Activated CD4-positive, alpha-beta T cell treated with anti-CD3 and anti-CD28 coated beads, Interleukin-2, amount 10 ng/mL, durations not matched to agents 7 days and 5 days (primary cell): Measurements from ENCODE around the gene ENGASE. TPM values are rescaled to one million over a fixed set of nuclear protein-coding genes. Genes with fewer than 3 reads are reported as not detected.

Experiments
- CTCF ChIA-PET: fragments of 350-600 bp; sonication (Branson Sonifier 250); formaldehyde crosslinking; loops from one replicate; lab custom pipeline; 2021; ENCODE audit warnings: antibody characterized with exemption; lab: Charles Lee
- POLR2A ChIA-PET: fragments of 350-600 bp; sonication (Branson Sonifier 250); formaldehyde crosslinking; loops from one replicate; lab custom pipeline; 2021; ENCODE audit warnings: antibody characterized with exemption; lab: Charles Lee
- DNase-seq: peaks from one replicate; pipeline ENCODE4 v3.0.0-alpha.2; 2020
- H3K27ac Mint-ChIP-seq: one replicate; pipeline ENCODE4 v1.8.0; 2021; ENCODE audit warnings: mild to moderate bottlenecking, moderate library complexity, mixed read lengths
- H3K27me3 Mint-ChIP-seq: one replicate; pipeline ENCODE4 v1.8.0; 2021; ENCODE audit warnings: mixed read lengths
- H3K36me3 Mint-ChIP-seq: one replicate; pipeline ENCODE4 v1.8.0; 2021; ENCODE audit warnings: low read depth, mixed read lengths
- H3K4me1 Mint-ChIP-seq: one replicate; pipeline ENCODE4 v1.8.0; 2021; ENCODE audit warnings: mixed read lengths
- H3K4me3 Mint-ChIP-seq: one replicate; pipeline ENCODE4 v1.8.0; 2021; ENCODE audit warnings: mild to moderate bottlenecking, moderate library complexity, mixed read lengths
- H3K9me3 Mint-ChIP-seq: one replicate; pipeline ENCODE4 v1.8.0; 2021; ENCODE audit warnings: mixed read lengths
- total RNA-seq, 2 experiments: library from RNA; stranded (reverse); gene quantifications; one replicate each; pipeline ENCODE4 v1.2.3, GENCODE V29; 2021

Gene ENGASE
- total RNA-seq, 2 experiments from 2014 or later = 30.8 to 36.1 TPM

DNA sequence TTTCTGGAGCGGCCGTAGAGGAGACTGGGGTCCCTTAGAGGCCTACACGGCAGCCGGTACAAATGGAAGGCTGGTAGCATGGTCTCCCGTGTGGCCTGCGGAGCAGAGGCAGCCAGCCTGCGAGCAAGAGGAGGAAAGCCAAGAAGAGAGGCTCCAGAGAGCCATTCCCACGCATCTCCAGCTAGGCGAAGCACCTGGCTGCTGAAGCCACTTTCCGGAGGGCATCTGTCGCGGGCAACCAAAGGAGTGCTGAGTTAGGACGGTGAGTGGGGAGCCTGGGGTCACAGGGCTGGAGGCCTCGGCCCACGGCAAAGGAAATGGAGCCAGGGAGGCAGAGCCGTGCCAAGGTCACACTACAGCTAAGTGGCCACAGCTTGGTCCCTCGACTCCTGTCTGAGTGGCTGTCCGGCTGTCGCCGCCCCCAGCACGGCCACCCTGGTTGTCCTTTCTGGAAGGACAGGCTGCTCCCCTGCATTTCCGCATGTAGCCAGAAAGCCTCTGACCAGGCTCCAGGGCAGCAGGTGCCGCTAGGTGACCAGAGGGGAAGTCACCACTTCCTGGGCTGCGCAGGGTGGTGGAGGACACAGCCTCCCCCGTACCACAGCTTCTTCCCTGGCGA, 33.7 kb downstream of the ENGASE start:
- peak overlapping the region; percentile 13 for H3K27ac Mint-ChIP-seq
- DNase-seq = no peak
- POLR2A ChIA-PET = no interaction called here
- no peaks in the 10 kb centered on the region for H3K9me3 Mint-ChIP-seq
- CTCF ChIA-PET = no interaction called here
- peaks cover 3% of the 10 kb centered on the region for H3K27me3 Mint-ChIP-seq
- H3K4me3 Mint-ChIP-seq = no peak overlapping the region
- no peaks in the 10 kb centered on the region for H3K4me1 Mint-ChIP-seq
- no peaks in the 10 kb centered on the region for H3K36me3 Mint-ChIP-seq

DNA sequence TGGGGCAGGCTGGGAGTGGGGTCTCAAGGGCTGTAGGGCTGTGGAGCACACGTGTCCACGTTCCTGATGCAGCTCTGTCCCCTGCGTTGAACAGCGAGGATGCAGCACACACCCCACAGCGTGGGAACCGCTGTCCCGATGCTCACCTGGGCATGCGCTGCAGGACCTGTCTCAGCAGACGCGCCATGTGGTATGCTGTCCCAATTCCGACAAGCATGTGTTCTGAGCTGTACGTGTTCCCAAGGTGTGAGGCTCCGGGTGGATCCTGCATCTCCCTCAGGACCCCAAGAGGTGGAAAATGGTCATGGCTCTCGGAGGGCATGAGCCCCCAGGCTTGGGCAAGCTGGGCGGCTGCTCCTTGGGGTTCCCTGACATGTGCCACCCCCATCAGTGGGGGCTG, 34.2 kb downstream of the ENGASE start:
- no peaks in the 10 kb centered on the region for H3K4me1 Mint-ChIP-seq
- H3K27ac Mint-ChIP-seq = no peak overlapping the region
- CTCF ChIA-PET = no interaction called here
- H3K4me3 Mint-ChIP-seq = no peak overlapping the region
- no peaks in the 10 kb centered on the region for H3K36me3 Mint-ChIP-seq
- H3K27me3 Mint-ChIP-seq = peaks cover 3% of the 10 kb centered on the region
- no peaks in the 10 kb centered on the region for H3K9me3 Mint-ChIP-seq
- POLR2A ChIA-PET = no interaction called here
- no peak for DNase-seq

DNA sequence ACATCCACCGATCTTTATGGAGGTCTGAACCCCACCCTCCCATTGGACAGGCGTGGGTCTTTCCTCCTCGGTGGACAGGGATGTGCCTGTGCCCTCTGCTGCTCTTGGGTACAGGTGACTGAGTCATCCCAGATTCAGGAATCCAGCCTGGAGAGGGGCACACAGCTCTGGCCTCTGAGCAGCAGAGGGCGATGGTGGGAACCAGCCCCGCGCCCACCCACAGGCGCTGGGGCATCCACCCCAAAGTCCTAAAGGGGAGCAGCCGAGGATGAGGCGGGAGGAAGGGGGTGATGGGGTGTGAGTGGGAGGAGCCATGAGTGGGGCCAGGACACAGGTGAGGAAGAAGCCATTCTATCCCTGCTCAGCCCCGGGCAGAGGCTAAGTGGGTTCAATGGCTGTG, 35.0 kb downstream of the ENGASE start:
- Mint-ChIP-seq H3K9me3 (no peaks in the 10 kb centered on the region), H3K4me1 (no peaks in the 10 kb centered on the region), H3K27ac (no peak overlapping the region), H3K4me3 (no peak overlapping the region), H3K36me3 (no peaks in the 10 kb centered on the region), H3K27me3 (peaks cover under 1% of the 10 kb centered on the region)
- no peak for DNase-seq
- ChIA-PET POLR2A (no interaction called here), CTCF (no interaction called here)

DNA sequence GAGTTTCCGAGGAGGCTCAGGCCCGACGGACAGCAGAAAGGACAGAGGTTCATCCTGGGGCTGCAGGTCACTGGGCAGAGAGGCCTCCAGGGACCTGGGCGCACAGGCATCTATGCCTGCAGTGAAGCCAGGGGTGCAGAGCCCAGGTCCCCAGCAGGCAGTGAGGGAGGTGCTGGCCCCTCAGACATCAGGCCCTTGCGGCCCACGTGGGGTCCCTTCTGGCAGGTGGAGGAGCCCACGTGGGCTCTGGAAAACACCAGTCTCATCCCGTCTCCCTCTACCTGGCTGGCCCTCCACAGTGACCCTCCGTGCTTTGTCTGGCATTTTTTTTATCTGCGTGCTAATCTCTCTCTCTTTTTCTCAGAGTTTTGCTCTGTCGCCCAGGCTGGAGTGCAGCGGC, 36.5 kb downstream of the ENGASE start:
- no peak for DNase-seq
- no peaks in the 10 kb centered on the region for H3K36me3 Mint-ChIP-seq
- ChIA-PET POLR2A (no interaction called here), CTCF (no interaction called here)
- H3K27ac Mint-ChIP-seq = no peak overlapping the region
- H3K27me3 Mint-ChIP-seq = no peaks in the 10 kb centered on the region
- H3K9me3 Mint-ChIP-seq = no peaks in the 10 kb centered on the region
- no peaks in the 10 kb centered on the region for H3K4me1 Mint-ChIP-seq
- H3K4me3 Mint-ChIP-seq = no peak overlapping the region

DNA sequence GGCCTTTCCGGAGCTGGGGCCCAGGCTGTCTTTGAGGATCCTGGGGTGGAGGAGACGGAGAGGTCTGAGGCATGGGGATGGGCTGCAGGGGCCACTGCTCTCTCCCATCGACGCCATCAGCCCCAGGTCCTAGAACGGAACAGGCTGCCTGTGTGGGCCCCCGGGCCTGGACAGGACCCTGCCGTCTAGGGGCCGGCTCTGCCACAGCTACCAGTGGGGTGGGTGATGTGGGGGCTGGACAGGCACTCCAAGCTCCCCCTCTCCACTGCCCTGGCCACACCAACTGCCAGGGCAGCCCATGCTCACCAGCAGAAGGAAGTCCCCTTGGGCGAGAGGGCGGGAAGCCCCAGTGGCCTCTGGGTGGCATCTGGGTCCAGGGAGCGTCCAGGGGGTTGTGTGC, 37.8 kb downstream of the ENGASE start:
- Mint-ChIP-seq H3K27me3 (no peaks in the 10 kb centered on the region), H3K4me1 (no peaks in the 10 kb centered on the region), H3K27ac (no peak overlapping the region), H3K9me3 (no peaks in the 10 kb centered on the region), H3K4me3 (no peak overlapping the region), H3K36me3 (no peaks in the 10 kb centered on the region)
- DNase-seq = no peak
- ChIA-PET POLR2A (no interaction called here), CTCF (no interaction called here)

DNA sequence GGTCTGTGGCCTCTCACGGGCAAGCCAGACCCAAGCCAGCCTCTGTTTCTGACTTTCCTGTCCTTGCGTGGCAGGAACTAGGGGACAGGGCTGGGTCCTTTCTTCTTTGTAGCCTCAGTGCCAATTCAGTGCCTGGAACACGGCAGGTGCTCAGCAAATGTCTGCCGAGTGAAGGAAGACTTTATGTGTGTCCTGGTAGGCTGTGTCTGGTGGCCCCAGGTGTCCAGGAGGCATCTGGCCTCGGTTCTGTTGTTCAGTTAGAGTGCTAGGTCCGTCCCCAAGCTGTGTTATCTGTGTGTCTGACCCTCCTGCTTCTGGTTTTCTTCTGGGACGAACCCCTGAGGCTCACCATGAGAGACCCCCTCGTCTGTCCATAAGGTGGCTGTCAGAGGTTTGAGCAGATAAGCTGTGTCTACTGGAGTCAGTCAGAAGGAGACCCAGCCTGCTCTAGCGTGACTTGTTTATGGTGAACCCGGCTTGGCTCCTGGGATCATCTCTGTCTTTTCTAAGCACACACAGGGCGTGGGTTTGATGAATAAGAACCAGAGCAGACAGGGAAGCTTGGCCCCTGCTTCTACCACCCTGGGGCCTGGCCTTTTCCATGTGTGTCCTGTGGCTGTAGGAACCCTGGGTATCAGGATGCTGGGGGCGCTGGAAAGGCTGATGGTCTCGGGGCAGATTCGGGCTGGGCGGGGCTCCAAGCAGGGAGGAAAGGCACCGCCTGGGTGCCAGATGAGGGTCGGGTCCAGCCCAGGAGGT, 39.3 kb downstream of the ENGASE start:
- no peaks in the 10 kb centered on the region for H3K9me3 Mint-ChIP-seq
- H3K27ac Mint-ChIP-seq = no peak overlapping the region
- ChIA-PET POLR2A (no interaction called here), CTCF (no interaction called here)
- H3K4me3 Mint-ChIP-seq = no peak overlapping the region
- no peaks in the 10 kb centered on the region for H3K36me3 Mint-ChIP-seq
- no peaks in the 10 kb centered on the region for H3K4me1 Mint-ChIP-seq
- no peak for DNase-seq
- no peaks in the 10 kb centered on the region for H3K27me3 Mint-ChIP-seq

DNA sequence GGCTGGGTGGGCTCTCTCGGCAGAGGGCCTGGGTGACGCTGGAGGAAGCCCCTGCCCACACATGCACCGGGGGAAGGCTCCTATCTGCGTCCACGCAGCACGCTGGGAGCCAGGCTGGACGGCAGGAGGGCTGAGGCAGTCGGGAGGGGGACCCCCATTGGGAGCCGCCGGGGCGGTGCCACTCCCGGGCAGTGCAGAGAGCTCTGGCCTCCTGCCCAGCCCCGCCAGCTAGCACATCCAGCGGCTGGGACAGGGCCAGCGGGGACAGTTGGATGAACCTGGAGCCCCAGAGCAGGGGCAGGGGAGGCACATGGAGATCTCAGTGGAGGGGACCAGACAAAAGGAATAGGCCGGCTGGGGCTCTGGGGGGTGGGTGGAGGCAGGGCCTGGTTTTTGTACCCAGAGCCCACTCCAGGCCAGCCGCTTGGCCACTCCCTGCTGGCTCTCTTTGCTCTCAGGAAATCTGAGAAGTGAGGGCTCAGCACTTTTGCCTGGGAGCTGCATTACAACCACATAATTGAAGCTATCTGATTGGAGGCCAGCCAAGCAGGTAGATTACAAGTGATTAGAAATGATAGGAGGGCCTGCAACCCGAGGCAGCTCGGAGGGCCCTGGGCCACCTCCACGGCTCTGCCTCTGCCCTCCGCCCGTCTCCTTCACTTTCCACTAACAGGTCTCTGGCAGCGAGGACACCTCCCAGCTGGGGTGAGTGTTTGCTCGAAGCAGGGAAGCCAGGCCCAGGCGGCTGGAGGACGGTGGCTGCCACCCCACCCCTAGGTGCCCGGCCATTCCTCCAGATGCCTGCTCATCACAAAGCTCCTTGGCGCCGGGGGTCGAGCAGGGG, 40.1 kb downstream of the ENGASE start:
- DNase-seq = no peak
- no peak overlapping the region for H3K4me3 Mint-ChIP-seq
- ChIA-PET POLR2A (no interaction called here), CTCF (no interaction called here)
- H3K27ac Mint-ChIP-seq = no peak overlapping the region
- H3K9me3 Mint-ChIP-seq = no peaks in the 10 kb centered on the region
- H3K36me3 Mint-ChIP-seq = no peaks in the 10 kb centered on the region
- H3K27me3 Mint-ChIP-seq = no peaks in the 10 kb centered on the region
- no peaks in the 10 kb centered on the region for H3K4me1 Mint-ChIP-seq

DNA sequence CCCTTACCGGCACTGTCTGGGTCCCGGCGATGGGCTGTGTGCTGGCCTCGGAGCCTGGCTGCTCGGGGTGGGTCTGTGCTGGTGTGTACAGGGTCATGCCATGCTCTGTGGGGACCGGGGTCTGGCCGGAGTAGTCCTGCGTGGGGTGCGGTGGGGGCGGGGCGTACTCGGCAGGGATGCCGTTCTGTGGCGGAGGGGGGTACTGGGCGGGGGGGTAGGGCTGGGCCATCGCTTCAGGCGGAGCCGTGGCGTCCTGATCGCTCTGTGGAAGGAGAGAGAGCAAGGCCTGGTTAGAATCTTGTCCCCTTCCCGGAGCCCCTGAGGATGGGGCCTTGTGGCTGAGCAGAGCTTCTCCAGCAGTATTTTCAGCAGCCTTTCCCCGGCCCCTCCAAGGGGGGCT, 40.9 kb downstream of the ENGASE start:
- Mint-ChIP-seq H3K4me3 (no peak overlapping the region), H3K4me1 (no peaks in the 10 kb centered on the region), H3K27me3 (no peaks in the 10 kb centered on the region), H3K9me3 (no peaks in the 10 kb centered on the region), H3K36me3 (no peaks in the 10 kb centered on the region), H3K27ac (no peak overlapping the region)
- POLR2A ChIA-PET = no interaction called here
- no peak for DNase-seq
- CTCF ChIA-PET = no interaction called here

DNA sequence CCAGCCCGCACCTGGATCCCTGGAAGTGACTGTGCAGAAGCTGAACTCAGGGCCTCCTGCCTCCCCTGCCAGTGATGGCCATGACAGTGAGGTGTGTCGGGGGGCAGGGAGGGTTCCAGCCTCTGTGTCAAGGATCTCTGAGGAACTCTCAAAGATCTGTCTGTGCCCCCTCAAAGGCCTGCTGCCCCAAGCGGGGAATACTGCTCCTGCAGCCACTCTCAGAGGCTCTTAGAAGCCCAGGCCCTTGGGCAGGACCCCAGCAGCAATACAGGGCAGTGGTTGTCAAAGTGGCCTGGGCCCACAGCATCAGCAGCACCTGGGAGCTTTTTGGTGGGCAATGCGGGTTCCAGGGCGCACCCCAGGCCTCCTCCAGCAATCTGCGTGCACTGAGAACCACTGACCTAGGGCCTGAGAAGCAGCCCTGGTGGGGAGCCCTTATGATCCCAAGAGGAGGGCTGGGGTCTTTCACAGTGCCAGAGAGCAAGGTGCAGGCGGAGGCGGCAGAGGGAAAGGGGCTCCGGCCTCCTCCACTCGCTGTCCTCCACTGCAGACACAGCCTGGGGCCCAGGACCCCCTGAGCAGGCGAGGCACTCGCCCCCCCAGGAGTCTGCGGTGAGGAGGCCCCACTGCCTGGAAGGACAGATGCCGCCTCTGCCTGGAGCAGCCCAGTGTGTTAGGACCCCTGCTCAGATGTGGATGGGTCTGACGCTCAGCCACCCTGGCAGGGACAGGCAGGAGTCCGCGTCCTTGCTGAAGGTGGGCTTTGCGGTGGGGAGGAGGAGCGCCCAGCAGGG, 42.1 kb downstream of the ENGASE start:
- no peaks in the 10 kb centered on the region for H3K27me3 Mint-ChIP-seq
- H3K4me1 Mint-ChIP-seq = no peaks in the 10 kb centered on the region
- no peak overlapping the region for H3K4me3 Mint-ChIP-seq
- H3K27ac Mint-ChIP-seq = no peak overlapping the region
- POLR2A ChIA-PET = no interaction called here
- no peak for DNase-seq
- H3K36me3 Mint-ChIP-seq = no peaks in the 10 kb centered on the region
- H3K9me3 Mint-ChIP-seq = no peaks in the 10 kb centered on the region
- CTCF ChIA-PET = no interaction called here

GRCh38 chr17:79117905-79118487, 43.4 kb downstream of the ENGASE start:
- Mint-ChIP-seq H3K9me3 (no peaks in the 10 kb centered on the region), H3K4me1 (no peaks in the 10 kb centered on the region), H3K4me3 (no peak overlapping the region), H3K36me3 (no peaks in the 10 kb centered on the region), H3K27me3 (no peaks in the 10 kb centered on the region), H3K27ac (no peak overlapping the region)
- ChIA-PET CTCF (no interaction called here), POLR2A (no interaction called here)
- no peak for DNase-seq

GRCh38 chr17:79118924-79119323, 44.3 kb downstream of the ENGASE start:
- no peaks in the 10 kb centered on the region for H3K27me3 Mint-ChIP-seq
- H3K36me3 Mint-ChIP-seq = no peaks in the 10 kb centered on the region
- H3K4me1 Mint-ChIP-seq = no peaks in the 10 kb centered on the region
- no peaks in the 10 kb centered on the region for H3K9me3 Mint-ChIP-seq
- ChIA-PET POLR2A (no interaction called here), CTCF (no interaction called here)
- no peak overlapping the region for H3K27ac Mint-ChIP-seq
- no peak for DNase-seq
- H3K4me3 Mint-ChIP-seq = no peak overlapping the region

DNA sequence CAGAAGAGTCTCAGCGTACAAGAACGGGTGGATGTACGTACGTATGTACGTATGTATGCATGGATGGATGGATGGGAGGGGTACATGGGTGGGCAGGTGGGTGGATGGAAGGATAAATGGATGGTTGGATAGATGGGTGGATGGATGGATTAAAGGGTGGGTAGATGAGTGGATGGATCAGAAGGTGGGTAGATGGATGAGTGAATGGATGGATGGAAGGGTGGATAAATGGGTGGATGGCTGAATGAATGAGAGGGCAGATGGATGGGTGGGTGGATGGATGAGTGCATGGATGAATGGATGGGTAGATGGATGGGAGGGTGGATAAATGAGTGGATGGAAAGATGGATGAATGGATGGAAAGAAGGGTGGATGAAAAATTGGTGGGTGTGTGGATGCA, 45.6 kb downstream of the ENGASE start:
- Mint-ChIP-seq H3K9me3 (no peaks in the 10 kb centered on the region), H3K36me3 (no peaks in the 10 kb centered on the region), H3K4me1 (no peaks in the 10 kb centered on the region), H3K27me3 (no peaks in the 10 kb centered on the region), H3K4me3 (no peak overlapping the region), H3K27ac (no peak overlapping the region)
- ChIA-PET CTCF (interaction anchor here (0.6 kb wide), 1 partner anchor 24 kb away, joined by 3 read pairs; no protein-coding TSS in a partner anchor), POLR2A (no interaction called here)
- DNase-seq = no peak
